WTC11 (cell line): Measurements from ENCODE around the gene KLHDC9. TPM values are rescaled to one million over a fixed set of nuclear protein-coding genes. Genes with fewer than 3 reads are reported as not detected.

ENCODE experiments used
- ATAC-seq: fragments of 200-7000 bp; cut with Tn5 transposase; 2 replicates; pipeline ENCODE4 v1.10.0; 2021; ENCODE audit warnings: mild to moderate bottlenecking, moderate library complexity
- CTCF ChIA-PET: fragments of 300-600 bp; sonication (Branson Sonifier 250); formaldehyde crosslinking; loops from one replicate; lab custom pipeline; 2021; ENCODE audit warnings: antibody characterized with exemption; lab: Charles Lee
- POLR2A ChIA-PET: fragments of 350-600 bp; sonication (Branson Sonifier 250); formaldehyde crosslinking; loops from one replicate; lab custom pipeline; 2021; ENCODE audit warnings: antibody characterized with exemption; lab: Charles Lee
- DNase-seq: peaks from one replicate; pipeline ENCODE4 v3.0.0; 2021; ENCODE audit warnings: low spot score
- H3K27ac Mint-ChIP-seq: 2 replicates; pipeline ENCODE4 v1.8.0; 2021; ENCODE audit warnings: mixed read lengths
- H3K27me3 Mint-ChIP-seq: 2 replicates; pipeline ENCODE4 v1.8.0; 2021; ENCODE audit warnings: low read depth, mild to moderate bottlenecking, moderate library complexity, mixed read lengths
- H3K36me3 Mint-ChIP-seq: 2 replicates; pipeline ENCODE4 v1.8.0; 2021; ENCODE audit warnings: mixed read lengths
- H3K4me1 Mint-ChIP-seq: 2 replicates; pipeline ENCODE4 v1.8.0; 2022; ENCODE audit warnings: mixed read lengths
- H3K4me3 Mint-ChIP-seq: 2 replicates; pipeline ENCODE4 v1.8.0; 2021; ENCODE audit warnings: mild to moderate bottlenecking, moderate library complexity, mixed read lengths
- H3K9me3 Mint-ChIP-seq: 2 replicates; pipeline ENCODE4 v1.8.0; 2021; ENCODE audit warnings: mixed read lengths
- FOXJ3 ChIP-seq: sonication (generic); formaldehyde crosslinking; IDR thresholded peaks from 2 replicates; pipeline ENCODE4 v1.9.0; 2021; ENCODE audit warnings: missing genetic modification reagents, mild to moderate bottlenecking, borderline replicate concordance
- FOXP1 ChIP-seq: sonication (generic); formaldehyde crosslinking; IDR thresholded peaks from 2 replicates; pipeline ENCODE4 v1.8.0; 2022; ENCODE audit warnings: missing genetic modification reagents, mild to moderate bottlenecking, moderate library complexity, borderline replicate concordance
- GRHL2 ChIP-seq: fragments of 250-450 bp; sonication (Bioruptor Pico); IDR thresholded peaks from 2 replicates; pipeline ENCODE4 v1.8.0; 2022; ENCODE audit warnings: mild to moderate bottlenecking, moderate library complexity; ENCODE audit not compliant: insufficient replicate concordance, severe bottlenecking
- HMGA2 ChIP-seq: fragments of 250-450 bp; sonication (Bioruptor Pico); IDR thresholded peaks from 2 replicates; pipeline ENCODE4 v1.4.0; 2021; ENCODE audit warnings: mild to moderate bottlenecking, moderate library complexity
- JUN ChIP-seq: sonication (generic); formaldehyde crosslinking; IDR thresholded peaks from 2 replicates; pipeline ENCODE4 v1.8.0; 2023; ENCODE audit warnings: mild to moderate bottlenecking, missing genetic modification reagents
- TP53 ChIP-seq: sonication (generic); formaldehyde crosslinking; IDR thresholded peaks from 2 replicates; pipeline ENCODE4 v1.8.1; 2023; ENCODE audit warnings: mild to moderate bottlenecking, missing genetic modification reagents
- ZNF671 ChIP-seq: fragments of 250-450 bp; sonication (Bioruptor Pico); IDR thresholded peaks from 2 replicates; pipeline ENCODE4 v1.8.0; 2021; ENCODE audit warnings: mild to moderate bottlenecking
- total RNA-seq: library from RNA; stranded (reverse); gene quantifications from 3 replicates; pipeline ENCODE4 v1.2.3, GENCODE V29; 2021
- TF ChIP-seq, protein P1 (sequence below): fragments of 250-450 bp; sonication (Bioruptor Pico); IDR thresholded peaks from 2 replicates; pipeline ENCODE4 v1.8.0; 2021; ENCODE audit warnings: mild to moderate bottlenecking
- TF ChIP-seq, protein P2 (sequence below): fragments of 250-450 bp; sonication (Bioruptor Pico); IDR thresholded peaks from 2 replicates; pipeline ENCODE4 v1.9.0; 2021; ENCODE audit warnings: moderate library complexity, mild to moderate bottlenecking, inconsistent platforms, borderline replicate concordance
- TF ChIP-seq, protein P3 (sequence below): sonication (generic); formaldehyde crosslinking; IDR thresholded peaks from 2 replicates; pipeline ENCODE4 v1.8.0; 2023; ENCODE audit warnings: missing genetic modification reagents, mild to moderate bottlenecking, borderline replicate concordance
- TF ChIP-seq, protein P4 (sequence below): sonication (generic); formaldehyde crosslinking; IDR thresholded peaks from 2 replicates; pipeline ENCODE4 v1.8.0; 2022; ENCODE audit warnings: mild to moderate bottlenecking, missing genetic modification reagents
- TF ChIP-seq, protein P5 (sequence below): sonication (generic); formaldehyde crosslinking; IDR thresholded peaks from 2 replicates; pipeline ENCODE4 v1.8.1; 2023; ENCODE audit warnings: mild to moderate bottlenecking, missing genetic modification reagents, moderate library complexity
- TF ChIP-seq, protein P6 (sequence below): sonication (generic); formaldehyde crosslinking; IDR thresholded peaks from 2 replicates; pipeline ENCODE4 v1.8.1; 2023; ENCODE audit warnings: mild to moderate bottlenecking, missing genetic modification reagents, borderline replicate concordance
- TF ChIP-seq, protein P7 (sequence below): fragments of 200-600 bp; IDR thresholded peaks from 2 replicates; pipeline ENCODE4 v1.8.0; 2022; ENCODE audit warnings: antibody characterized with exemption
- TF ChIP-seq, protein P8 (sequence below): sonication (generic); formaldehyde crosslinking; conservative IDR thresholded peaks from 2 replicates; pipeline ENCODE4 v1.8.1; 2022; ENCODE audit warnings: mild to moderate bottlenecking, missing genetic modification reagents
- TF ChIP-seq, protein P9 (sequence below): sonication (generic); formaldehyde crosslinking; IDR thresholded peaks from 2 replicates; pipeline ENCODE4 v1.8.0; 2023; ENCODE audit warnings: mild to moderate bottlenecking, missing genetic modification reagents

Gene KLHDC9
- total RNA-seq, 1 experiment from 2014 or later, result 5.8 TPM

DNA sequence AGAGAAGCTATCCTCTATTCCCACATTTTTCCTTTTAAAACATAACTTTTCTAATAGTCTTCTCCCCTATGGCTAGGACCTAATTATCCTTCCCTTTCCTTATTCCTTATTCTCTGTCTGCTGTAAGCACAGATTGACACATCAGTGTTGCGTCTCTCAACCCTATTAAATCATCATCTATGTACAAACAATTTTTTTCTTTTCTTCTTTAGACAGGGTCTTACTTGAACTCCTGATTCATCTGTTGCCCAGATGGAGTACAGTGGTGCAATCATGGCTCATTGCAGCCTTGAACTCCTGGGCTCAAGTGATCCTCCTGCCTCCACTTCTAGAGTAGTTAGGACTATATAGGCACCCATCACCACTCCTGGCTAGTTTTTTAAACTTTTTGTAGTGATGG is 8.3 kb downstream of the KLHDC9 start (continued):
- TF ChIP-seq, protein P1, sequence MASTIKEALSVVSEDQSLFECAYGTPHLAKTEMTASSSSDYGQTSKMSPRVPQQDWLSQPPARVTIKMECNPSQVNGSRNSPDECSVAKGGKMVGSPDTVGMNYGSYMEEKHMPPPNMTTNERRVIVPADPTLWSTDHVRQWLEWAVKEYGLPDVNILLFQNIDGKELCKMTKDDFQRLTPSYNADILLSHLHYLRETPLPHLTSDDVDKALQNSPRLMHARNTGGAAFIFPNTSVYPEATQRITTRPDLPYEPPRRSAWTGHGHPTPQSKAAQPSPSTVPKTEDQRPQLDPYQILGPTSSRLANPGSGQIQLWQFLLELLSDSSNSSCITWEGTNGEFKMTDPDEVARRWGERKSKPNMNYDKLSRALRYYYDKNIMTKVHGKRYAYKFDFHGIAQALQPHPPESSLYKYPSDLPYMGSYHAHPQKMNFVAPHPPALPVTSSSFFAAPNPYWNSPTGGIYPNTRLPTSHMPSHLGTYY (CRISPR knock-in tag), result no peak
- TF ChIP-seq, protein P2, sequence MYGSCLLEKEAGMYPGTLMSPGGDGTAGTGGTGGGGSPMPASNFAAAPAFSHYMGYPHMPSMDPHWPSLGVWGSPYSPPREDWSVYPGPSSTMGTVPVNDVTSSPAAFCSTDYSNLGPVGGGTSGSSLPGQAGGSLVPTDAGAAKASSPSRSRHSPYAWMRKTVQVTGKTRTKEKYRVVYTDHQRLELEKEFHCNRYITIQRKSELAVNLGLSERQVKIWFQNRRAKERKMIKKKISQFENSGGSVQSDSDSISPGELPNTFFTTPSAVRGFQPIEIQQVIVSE (CRISPR knock-in tag), result no peak
- TF ChIP-seq, protein P3, sequence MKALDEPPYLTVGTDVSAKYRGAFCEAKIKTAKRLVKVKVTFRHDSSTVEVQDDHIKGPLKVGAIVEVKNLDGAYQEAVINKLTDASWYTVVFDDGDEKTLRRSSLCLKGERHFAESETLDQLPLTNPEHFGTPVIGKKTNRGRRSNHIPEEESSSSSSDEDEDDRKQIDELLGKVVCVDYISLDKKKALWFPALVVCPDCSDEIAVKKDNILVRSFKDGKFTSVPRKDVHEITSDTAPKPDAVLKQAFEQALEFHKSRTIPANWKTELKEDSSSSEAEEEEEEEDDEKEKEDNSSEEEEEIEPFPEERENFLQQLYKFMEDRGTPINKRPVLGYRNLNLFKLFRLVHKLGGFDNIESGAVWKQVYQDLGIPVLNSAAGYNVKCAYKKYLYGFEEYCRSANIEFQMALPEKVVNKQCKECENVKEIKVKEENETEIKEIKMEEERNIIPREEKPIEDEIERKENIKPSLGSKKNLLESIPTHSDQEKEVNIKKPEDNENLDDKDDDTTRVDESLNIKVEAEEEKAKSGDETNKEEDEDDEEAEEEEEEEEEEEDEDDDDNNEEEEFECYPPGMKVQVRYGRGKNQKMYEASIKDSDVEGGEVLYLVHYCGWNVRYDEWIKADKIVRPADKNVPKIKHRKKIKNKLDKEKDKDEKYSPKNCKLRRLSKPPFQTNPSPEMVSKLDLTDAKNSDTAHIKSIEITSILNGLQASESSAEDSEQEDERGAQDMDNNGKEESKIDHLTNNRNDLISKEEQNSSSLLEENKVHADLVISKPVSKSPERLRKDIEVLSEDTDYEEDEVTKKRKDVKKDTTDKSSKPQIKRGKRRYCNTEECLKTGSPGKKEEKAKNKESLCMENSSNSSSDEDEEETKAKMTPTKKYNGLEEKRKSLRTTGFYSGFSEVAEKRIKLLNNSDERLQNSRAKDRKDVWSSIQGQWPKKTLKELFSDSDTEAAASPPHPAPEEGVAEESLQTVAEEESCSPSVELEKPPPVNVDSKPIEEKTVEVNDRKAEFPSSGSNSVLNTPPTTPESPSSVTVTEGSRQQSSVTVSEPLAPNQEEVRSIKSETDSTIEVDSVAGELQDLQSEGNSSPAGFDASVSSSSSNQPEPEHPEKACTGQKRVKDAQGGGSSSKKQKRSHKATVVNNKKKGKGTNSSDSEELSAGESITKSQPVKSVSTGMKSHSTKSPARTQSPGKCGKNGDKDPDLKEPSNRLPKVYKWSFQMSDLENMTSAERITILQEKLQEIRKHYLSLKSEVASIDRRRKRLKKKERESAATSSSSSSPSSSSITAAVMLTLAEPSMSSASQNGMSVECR, result no peak
- no peak for TF ChIP-seq HMGA2
- TF ChIP-seq, protein P4, sequence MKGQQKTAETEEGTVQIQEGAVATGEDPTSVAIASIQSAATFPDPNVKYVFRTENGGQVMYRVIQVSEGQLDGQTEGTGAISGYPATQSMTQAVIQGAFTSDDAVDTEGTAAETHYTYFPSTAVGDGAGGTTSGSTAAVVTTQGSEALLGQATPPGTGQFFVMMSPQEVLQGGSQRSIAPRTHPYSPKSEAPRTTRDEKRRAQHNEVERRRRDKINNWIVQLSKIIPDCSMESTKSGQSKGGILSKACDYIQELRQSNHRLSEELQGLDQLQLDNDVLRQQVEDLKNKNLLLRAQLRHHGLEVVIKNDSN, result no peak
- TF ChIP-seq, protein P5, sequence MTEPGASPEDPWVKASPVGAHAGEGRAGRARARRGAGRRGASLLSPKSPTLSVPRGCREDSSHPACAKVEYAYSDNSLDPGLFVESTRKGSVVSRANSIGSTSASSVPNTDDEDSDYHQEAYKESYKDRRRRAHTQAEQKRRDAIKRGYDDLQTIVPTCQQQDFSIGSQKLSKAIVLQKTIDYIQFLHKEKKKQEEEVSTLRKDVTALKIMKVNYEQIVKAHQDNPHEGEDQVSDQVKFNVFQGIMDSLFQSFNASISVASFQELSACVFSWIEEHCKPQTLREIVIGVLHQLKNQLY, result no peak
- TF ChIP-seq, protein P6, sequence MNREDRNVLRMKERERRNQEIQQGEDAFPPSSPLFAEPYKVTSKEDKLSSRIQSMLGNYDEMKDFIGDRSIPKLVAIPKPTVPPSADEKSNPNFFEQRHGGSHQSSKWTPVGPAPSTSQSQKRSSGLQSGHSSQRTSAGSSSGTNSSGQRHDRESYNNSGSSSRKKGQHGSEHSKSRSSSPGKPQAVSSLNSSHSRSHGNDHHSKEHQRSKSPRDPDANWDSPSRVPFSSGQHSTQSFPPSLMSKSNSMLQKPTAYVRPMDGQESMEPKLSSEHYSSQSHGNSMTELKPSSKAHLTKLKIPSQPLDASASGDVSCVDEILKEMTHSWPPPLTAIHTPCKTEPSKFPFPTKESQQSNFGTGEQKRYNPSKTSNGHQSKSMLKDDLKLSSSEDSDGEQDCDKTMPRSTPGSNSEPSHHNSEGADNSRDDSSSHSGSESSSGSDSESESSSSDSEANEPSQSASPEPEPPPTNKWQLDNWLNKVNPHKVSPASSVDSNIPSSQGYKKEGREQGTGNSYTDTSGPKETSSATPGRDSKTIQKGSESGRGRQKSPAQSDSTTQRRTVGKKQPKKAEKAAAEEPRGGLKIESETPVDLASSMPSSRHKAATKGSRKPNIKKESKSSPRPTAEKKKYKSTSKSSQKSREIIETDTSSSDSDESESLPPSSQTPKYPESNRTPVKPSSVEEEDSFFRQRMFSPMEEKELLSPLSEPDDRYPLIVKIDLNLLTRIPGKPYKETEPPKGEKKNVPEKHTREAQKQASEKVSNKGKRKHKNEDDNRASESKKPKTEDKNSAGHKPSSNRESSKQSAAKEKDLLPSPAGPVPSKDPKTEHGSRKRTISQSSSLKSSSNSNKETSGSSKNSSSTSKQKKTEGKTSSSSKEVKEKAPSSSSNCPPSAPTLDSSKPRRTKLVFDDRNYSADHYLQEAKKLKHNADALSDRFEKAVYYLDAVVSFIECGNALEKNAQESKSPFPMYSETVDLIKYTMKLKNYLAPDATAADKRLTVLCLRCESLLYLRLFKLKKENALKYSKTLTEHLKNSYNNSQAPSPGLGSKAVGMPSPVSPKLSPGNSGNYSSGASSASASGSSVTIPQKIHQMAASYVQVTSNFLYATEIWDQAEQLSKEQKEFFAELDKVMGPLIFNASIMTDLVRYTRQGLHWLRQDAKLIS (CRISPR knock-in tag), result no peak

DNA sequence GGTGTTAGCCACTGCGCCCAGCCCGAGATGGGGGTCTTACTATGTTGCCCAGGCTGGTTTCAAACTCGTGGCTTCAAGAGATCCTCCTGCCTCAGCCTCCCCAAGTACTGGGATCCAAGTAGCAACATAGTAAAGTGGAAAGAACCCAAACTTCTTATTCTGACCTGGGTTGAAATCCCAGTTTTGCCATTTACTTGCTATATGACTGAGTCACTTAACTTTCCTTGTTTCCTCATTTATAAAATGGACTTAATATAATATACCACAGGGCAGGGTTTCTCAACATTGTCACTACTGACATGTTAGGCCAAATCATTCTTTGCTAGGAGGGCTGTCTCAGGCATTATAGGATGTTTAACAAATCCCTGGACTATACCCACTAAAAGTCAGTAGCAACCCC is 13.0 kb downstream of the KLHDC9 start:
- Mint-ChIP-seq H3K36me3 (peaks cover 3% of the 10 kb centered on the region; the same call in 1 of the 2 replicates), H3K27me3 (no peaks in the 10 kb centered on the region), H3K4me3 (no peak overlapping the region), H3K4me1 (peaks cover 7% of the 10 kb centered on the region), H3K9me3 (no peaks in the 10 kb centered on the region), H3K27ac (no peak overlapping the region)
- ChIA-PET CTCF (no interaction called here), POLR2A (no interaction called here)
- ATAC-seq (no peak), DNase-seq (no peak)
- TF ChIP-seq JUN (CRISPR knock-in tag) (no peak), FOXP1 (no peak), ZNF671 (CRISPR knock-in tag) (no peak), GRHL2 (CRISPR knock-in tag) (no peak), TP53 (CRISPR knock-in tag) (no peak), FOXJ3 (CRISPR knock-in tag) (no peak)
- TF ChIP-seq, protein P7, sequence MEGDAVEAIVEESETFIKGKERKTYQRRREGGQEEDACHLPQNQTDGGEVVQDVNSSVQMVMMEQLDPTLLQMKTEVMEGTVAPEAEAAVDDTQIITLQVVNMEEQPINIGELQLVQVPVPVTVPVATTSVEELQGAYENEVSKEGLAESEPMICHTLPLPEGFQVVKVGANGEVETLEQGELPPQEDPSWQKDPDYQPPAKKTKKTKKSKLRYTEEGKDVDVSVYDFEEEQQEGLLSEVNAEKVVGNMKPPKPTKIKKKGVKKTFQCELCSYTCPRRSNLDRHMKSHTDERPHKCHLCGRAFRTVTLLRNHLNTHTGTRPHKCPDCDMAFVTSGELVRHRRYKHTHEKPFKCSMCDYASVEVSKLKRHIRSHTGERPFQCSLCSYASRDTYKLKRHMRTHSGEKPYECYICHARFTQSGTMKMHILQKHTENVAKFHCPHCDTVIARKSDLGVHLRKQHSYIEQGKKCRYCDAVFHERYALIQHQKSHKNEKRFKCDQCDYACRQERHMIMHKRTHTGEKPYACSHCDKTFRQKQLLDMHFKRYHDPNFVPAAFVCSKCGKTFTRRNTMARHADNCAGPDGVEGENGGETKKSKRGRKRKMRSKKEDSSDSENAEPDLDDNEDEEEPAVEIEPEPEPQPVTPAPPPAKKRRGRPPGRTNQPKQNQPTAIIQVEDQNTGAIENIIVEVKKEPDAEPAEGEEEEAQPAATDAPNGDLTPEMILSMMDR, result no peak
- TF ChIP-seq, protein P8, sequence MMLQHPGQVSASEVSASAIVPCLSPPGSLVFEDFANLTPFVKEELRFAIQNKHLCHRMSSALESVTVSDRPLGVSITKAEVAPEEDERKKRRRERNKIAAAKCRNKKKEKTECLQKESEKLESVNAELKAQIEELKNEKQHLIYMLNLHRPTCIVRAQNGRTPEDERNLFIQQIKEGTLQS, result no peak
- TF ChIP-seq, protein P9, sequence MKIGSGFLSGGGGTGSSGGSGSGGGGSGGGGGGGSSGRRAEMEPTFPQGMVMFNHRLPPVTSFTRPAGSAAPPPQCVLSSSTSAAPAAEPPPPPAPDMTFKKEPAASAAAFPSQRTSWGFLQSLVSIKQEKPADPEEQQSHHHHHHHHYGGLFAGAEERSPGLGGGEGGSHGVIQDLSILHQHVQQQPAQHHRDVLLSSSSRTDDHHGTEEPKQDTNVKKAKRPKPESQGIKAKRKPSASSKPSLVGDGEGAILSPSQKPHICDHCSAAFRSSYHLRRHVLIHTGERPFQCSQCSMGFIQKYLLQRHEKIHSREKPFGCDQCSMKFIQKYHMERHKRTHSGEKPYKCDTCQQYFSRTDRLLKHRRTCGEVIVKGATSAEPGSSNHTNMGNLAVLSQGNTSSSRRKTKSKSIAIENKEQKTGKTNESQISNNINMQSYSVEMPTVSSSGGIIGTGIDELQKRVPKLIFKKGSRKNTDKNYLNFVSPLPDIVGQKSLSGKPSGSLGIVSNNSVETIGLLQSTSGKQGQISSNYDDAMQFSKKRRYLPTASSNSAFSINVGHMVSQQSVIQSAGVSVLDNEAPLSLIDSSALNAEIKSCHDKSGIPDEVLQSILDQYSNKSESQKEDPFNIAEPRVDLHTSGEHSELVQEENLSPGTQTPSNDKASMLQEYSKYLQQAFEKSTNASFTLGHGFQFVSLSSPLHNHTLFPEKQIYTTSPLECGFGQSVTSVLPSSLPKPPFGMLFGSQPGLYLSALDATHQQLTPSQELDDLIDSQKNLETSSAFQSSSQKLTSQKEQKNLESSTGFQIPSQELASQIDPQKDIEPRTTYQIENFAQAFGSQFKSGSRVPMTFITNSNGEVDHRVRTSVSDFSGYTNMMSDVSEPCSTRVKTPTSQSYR (CRISPR knock-in tag), result no peak
